Progenitor cell of endocrine pancreas (in vitro differentiated cells): ENCODE data around the gene MYH8. TPM values are rescaled to one million over a fixed set of nuclear protein-coding genes. Genes with fewer than 3 reads are reported as not detected.

Experiments used
- DNase-seq: peaks from one replicate; pipeline ENCODE4 v3.0.0; 2021; ENCODE audit warnings: low spot score; ENCODE audit not compliant: unreplicated experiment
- H3K27ac Mint-ChIP-seq: 2 replicates; pipeline ENCODE4 v1.8.0; 2021; ENCODE audit warnings: mild to moderate bottlenecking, moderate library complexity, mixed read lengths
- H3K27me3 Mint-ChIP-seq: 2 replicates; pipeline ENCODE4 v1.8.0; 2021; ENCODE audit warnings: mixed read lengths
- H3K36me3 Mint-ChIP-seq: 2 replicates; pipeline ENCODE4 v1.8.0; 2022; ENCODE audit warnings: mixed read lengths; ENCODE audit not compliant: insufficient read depth
- H3K4me1 Mint-ChIP-seq: 2 replicates; pipeline ENCODE4 v1.8.0; 2021; ENCODE audit warnings: low read depth, mixed read lengths
- H3K4me3 Mint-ChIP-seq: 2 replicates; pipeline ENCODE4 v1.8.0; 2021; ENCODE audit warnings: low read depth, mild to moderate bottlenecking, moderate library complexity, mixed read lengths
- H3K9me3 Mint-ChIP-seq: 2 replicates; pipeline ENCODE4 v1.8.0; 2021; ENCODE audit warnings: low read depth, mixed read lengths
- total RNA-seq: library from RNA; stranded (reverse); gene quantifications from 2 replicates; pipeline ENCODE4 v1.2.1, GENCODE V29; 2021
- TF ChIP-seq, protein P1 (sequence below): fragments of 200-600 bp; sonication (generic); IDR thresholded peaks from one replicate; pipeline ENCODE4 v1.5.0; 2021; ENCODE audit warnings: antibody characterized with exemption, mild to moderate bottlenecking; ENCODE audit not compliant: unreplicated experiment

The MYH8 gene
- total RNA-seq, 1 donor from 2014 or later = not detected

DNA sequence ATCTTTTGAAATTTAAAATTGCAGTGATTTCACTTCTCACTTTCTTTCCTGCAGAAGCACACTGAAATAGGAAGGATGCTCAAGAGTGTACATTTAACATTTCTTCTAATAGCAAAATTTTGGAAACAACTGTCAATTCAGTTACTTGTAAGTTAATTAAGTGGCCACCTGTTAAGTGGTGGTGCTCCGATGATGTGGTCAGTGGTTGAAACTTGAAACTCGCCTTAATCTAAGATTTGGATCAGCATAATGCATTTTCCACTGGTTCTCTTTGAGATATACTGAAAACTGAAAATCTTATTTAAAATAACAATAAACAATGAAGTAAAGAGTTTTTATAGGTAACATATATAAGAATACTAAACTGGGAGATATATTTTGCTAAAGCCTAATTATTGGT, 7.0 kb upstream of the MYH8 start:
- Mint-ChIP-seq H3K4me3 (no peak overlapping the region), H3K36me3 (no peaks in the 10 kb centered on the region), H3K9me3 (peaks cover 5% of the 10 kb centered on the region), H3K4me1 (no peaks in the 10 kb centered on the region), H3K27me3 (peaks cover 14% of the 10 kb centered on the region), H3K27ac (no peak overlapping the region)
- TF ChIP-seq, protein P1, sequence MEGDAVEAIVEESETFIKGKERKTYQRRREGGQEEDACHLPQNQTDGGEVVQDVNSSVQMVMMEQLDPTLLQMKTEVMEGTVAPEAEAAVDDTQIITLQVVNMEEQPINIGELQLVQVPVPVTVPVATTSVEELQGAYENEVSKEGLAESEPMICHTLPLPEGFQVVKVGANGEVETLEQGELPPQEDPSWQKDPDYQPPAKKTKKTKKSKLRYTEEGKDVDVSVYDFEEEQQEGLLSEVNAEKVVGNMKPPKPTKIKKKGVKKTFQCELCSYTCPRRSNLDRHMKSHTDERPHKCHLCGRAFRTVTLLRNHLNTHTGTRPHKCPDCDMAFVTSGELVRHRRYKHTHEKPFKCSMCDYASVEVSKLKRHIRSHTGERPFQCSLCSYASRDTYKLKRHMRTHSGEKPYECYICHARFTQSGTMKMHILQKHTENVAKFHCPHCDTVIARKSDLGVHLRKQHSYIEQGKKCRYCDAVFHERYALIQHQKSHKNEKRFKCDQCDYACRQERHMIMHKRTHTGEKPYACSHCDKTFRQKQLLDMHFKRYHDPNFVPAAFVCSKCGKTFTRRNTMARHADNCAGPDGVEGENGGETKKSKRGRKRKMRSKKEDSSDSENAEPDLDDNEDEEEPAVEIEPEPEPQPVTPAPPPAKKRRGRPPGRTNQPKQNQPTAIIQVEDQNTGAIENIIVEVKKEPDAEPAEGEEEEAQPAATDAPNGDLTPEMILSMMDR = no peak
- no peak for DNase-seq

DNA sequence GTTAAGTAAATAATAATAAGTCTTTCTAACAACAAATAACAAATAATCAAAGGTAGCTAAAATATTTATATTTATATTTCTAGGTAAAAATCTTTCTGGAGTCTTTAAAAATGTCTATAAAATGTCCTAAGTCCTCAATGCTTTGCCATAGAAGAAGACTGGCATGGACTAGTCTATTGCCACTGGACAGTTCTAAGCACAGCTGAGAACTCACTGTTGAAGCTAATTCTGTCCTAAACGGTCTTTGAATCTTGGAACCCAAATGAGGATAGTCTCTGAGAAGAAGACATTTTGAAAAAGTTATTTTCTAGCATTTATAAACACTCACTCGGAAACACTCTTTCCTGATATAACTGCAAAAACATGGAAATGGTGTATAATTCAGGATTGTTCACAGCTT, 539 bp downstream of the MYH8 start:
- H3K4me3 Mint-ChIP-seq = no peak overlapping the region
- H3K9me3 Mint-ChIP-seq = no peaks in the 10 kb centered on the region
- TF ChIP-seq, protein P1 = no peak
- H3K4me1 Mint-ChIP-seq = no peaks in the 10 kb centered on the region
- H3K36me3 Mint-ChIP-seq = no peaks in the 10 kb centered on the region
- no peak overlapping the region for H3K27ac Mint-ChIP-seq
- no peak for DNase-seq
- H3K27me3 Mint-ChIP-seq = peaks cover 5% of the 10 kb centered on the region

GRCh38 chr17:10420811-10421210, 939 bp downstream of the MYH8 start:
- Mint-ChIP-seq H3K27ac (no peak overlapping the region), H3K9me3 (no peaks in the 10 kb centered on the region), H3K4me3 (no peak overlapping the region), H3K4me1 (no peaks in the 10 kb centered on the region), H3K27me3 (peaks cover 9% of the 10 kb centered on the region), H3K36me3 (no peaks in the 10 kb centered on the region)
- no peak for DNase-seq
- TF ChIP-seq, protein P1 = no peak

- H3K9me3 Mint-ChIP-seq = no peaks in the 10 kb centered on the region
- TF ChIP-seq, protein P1 = no peak
- H3K4me3 Mint-ChIP-seq = no peak overlapping the region
- peak overlapping the region; percentile 47 for H3K27ac Mint-ChIP-seq
- peaks cover 17% of the 10 kb centered on the region for H3K27me3 Mint-ChIP-seq
- DNase-seq = no peak
- H3K36me3 Mint-ChIP-seq = no peaks in the 10 kb centered on the region
- H3K4me1 Mint-ChIP-seq = no peaks in the 10 kb centered on the region
Measured at GRCh38 chr17:10417431-10417830, 4.3 kb downstream of the MYH8 start.

DNA sequence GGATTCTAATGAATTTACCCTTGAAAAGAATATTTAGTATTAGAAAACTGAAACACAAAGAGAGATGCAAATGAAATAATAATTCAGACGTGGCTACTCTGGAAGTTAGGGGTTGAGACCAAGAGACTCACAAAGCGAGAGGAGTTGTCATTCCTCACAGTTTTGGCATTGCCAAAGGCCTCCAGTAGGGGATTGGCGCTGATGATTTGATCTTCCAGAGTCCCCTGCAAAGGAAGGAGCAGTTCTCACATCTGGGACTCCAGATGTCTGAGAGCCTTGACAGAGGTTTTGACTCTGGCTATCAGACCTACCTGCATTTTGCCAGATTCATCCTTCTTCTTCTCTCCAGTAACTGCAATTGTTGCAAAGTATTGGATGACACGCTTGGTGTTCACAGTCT, 6.6 kb downstream of the MYH8 start:
- no peak for DNase-seq
- peaks cover 16% of the 10 kb centered on the region for H3K27me3 Mint-ChIP-seq
- no peak overlapping the region for H3K4me3 Mint-ChIP-seq

More for the DNA sequence above, 6.6 kb downstream of the MYH8 start:
- H3K36me3 Mint-ChIP-seq = no peaks in the 10 kb centered on the region
- H3K4me1 Mint-ChIP-seq = no peaks in the 10 kb centered on the region
- no peaks in the 10 kb centered on the region for H3K9me3 Mint-ChIP-seq
- TF ChIP-seq, protein P1 = no peak
- H3K27ac Mint-ChIP-seq = no peak overlapping the region
